DMS79 (cell line): Measurements from ENCODE around the gene IFNG-AS1.

Source experiments
- DNase-seq: peaks from one replicate; lab custom pipeline; 2025; lab: John Stamatoyannopoulos, UW

Gene IFNG-AS1

GRCh38 chr12:67994046-67994445 lies 4.8 kb downstream of the IFNG-AS1 start:
- DNase-seq: no peak

DNA sequence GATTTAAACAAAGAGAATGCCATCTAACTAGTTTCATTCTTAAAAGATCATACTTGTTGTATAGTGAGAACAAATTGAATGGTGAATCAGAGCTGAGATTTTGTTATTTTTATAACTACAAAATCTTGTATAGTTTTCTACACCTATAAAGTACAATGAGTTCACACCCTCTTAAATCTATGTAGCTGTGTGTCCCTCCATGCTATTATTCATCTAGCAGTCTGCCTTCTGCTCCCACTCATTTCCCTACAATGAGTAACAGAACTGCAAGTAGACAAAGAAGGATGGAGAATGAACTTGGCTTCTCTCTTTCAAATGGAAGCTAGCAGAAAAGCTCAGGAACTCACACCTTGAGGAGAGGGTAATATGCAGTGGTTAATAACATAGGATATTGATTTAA lies 7.1 kb downstream of the IFNG-AS1 start:
- DNase-seq: no peak

GRCh38 chr12:67998379-67998778 lies 9.1 kb downstream of the IFNG-AS1 start:
- no peak for DNase-seq

DNA sequence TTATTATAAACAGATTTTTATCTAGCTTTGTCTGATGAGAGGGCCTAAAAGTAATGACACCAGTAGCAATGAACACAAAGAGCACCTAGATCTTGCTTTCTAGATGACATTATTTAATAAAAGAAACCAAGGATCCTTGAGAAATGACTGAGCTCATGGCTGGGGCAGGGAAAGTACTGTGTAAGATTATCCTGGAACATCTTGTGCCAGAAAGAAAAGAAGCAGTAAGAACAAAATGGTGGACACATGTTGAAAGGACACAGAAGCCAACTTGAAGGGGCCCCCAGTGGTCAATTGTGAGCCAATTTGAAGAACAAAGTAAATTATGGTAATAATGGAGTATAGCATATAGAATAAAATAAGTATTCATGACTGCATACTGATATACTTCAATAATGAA lies 10.0 kb downstream of the IFNG-AS1 start:
- DNase-seq: no peak

- DNase-seq: no peak
Observed at GRCh38 chr12:68001486-68002466, 12.5 kb downstream of the IFNG-AS1 start.

GRCh38 chr12:68003777-68004176 lies 14.5 kb downstream of the IFNG-AS1 start:
- DNase-seq: no peak

GRCh38 chr12:68007033-68007432 lies 17.8 kb downstream of the IFNG-AS1 start:
- DNase-seq: no peak

DNA sequence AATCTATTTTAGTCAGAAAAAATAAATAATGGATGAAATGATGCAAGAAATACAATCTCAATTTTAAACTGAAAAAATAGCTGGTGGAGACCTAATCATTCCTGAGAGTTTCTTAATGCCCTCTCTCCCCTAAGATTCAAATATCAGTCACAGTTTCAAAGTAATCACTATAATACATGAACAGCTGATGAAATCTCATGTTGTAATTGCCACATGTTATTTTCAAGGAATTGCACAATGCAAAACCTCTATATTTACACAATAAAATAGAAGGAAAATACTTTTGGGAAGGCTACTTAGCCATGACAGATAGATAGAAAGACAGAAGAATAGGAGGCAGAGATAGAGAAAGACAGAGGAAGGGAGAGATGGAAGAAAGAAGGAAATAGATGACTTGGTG lies 18.2 kb downstream of the IFNG-AS1 start:
- no peak for DNase-seq

DNA sequence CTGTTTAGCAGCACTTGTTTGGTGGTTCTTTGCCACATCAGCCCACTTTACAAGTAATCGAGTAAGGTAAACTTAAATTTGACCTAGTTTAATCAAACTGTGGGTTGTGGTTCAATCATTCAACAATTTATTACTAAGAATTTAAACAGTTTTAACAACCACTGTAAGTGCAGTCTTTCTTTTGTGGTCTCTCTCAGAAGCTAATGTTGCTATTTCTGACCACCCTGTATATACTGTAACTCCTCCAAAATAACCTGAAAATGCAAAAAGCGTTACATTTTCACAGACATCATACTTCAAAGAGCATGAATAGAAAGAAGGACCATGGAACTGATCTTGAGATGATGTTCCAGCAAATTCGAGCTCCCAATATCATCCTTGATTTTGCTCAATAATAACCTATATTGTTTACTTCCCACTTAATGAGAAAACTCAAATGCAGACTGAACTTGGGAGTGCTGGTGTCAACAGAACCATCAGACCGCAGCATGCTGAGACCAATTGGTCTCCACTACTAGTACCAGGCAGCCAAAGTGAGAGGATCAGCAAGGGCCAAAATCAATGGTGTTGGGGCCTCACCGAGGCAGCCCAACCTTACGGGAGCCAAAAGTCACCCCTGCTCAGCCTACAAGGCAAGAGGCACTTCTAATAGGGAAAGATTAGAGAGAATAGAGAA lies 22.1 kb downstream of the IFNG-AS1 start:
- no peak for DNase-seq

DNA sequence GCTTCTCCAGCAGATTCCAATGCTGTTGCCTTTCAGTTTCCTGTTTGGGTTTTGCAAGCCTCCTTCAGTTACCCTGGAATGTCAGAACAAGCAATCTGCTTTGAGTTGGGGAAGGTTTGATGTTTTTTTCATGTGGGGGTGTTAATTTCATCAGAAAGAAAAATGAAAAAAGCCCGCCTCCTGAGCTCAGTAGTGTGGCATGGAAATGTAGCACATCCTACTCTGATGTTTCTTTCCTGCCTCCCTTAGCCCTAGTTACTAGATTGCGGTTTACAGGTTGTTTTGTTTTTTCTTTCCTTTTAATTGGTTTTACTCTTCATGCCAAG lies 22.6 kb downstream of the IFNG-AS1 start:
- no peak for DNase-seq

DNA sequence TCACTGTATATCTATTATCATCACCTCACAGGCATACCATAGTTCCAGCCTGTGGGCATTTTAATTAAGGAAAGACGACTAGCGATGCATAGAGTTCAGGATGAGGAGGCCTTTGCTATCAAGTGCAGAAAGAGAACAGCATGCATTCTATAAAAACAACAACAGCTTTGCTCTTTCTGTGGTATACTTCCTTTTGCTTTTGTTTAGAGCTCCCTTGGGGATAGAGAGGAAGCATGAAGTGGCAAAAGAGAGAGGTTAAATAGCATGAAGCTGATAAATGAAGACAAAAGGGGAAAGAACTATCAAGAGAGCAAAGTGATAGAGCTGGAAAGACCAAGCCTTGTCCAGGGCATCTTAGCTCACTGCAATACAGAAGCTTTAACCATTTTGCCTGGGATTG lies 23.5 kb downstream of the IFNG-AS1 start:
- no peak for DNase-seq

- DNase-seq: no peak
Observed at GRCh38 chr12:68013181-68013580, 23.9 kb downstream of the IFNG-AS1 start.

DNA sequence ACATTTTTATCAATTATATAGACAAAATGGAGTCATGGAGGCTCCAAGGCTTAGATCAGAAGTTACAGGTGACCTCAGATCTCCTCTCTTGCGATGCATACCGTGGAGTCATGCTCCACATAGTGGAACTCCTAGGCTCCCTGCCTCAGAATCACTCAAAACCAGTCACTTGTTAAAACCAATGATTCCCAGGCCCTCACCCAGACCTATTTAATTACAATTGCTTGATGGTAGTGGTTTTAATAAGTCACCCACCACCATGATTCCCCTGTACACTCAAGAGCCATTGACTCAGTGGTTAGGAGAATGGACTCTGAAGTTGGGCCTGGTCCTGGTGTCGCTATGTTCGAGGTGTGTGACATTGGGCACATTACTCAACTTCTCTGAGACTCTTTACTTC lies 26.9 kb downstream of the IFNG-AS1 start:
- DNase-seq: no peak

- DNase-seq: no peak
Observed at GRCh38 chr12:68018315-68018714, 29.1 kb downstream of the IFNG-AS1 start.

- DNase-seq: no peak
Observed at GRCh38 chr12:68020049-68020448, 30.8 kb downstream of the IFNG-AS1 start.

- DNase-seq: no peak
Observed at GRCh38 chr12:68020699-68021098, 31.5 kb downstream of the IFNG-AS1 start.

DNA sequence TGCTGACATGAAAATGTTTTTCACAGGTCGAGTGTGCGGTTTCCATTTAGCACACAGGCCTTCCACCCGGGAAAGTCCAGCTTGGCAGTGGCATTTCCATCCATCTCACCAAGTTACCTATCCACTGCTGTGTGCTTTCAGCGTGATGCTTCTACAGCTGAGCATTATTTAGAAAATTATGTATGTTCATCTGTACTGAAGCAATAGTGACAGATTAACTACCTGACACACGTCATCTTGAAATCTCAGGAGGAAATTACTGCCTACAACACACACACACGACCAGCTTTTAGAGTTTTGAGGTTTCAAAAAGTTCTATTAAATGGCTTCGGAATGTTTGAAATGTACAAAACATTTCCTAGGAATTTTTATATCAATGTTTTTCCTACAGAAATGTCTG lies 39.4 kb downstream of the IFNG-AS1 start:
- no peak for DNase-seq

DNA sequence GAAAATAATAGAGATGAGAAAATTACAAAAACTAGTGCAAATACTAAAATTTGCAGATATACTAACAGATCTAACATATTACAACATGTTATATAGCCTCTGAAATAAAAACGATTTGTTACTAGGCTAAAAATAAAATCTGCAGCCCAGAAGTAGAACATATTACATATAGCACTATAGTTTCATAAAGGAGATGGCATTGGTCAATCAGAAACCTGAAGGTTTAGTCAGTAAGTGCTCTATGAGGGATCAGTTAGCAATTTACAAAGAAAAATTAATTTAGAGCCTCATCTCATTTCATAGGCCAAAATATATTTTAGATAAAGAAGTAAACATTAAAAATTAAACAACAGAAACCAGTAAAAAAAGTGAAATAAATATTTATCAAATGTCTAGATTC lies 41.0 kb downstream of the IFNG-AS1 start:
- DNase-seq: no peak

GRCh38 chr12:68031174-68031573 lies 41.9 kb downstream of the IFNG-AS1 start:
- DNase-seq: no peak

GRCh38 chr12:68031881-68032739 lies 42.9 kb downstream of the IFNG-AS1 start:
- no peak for DNase-seq

DNA sequence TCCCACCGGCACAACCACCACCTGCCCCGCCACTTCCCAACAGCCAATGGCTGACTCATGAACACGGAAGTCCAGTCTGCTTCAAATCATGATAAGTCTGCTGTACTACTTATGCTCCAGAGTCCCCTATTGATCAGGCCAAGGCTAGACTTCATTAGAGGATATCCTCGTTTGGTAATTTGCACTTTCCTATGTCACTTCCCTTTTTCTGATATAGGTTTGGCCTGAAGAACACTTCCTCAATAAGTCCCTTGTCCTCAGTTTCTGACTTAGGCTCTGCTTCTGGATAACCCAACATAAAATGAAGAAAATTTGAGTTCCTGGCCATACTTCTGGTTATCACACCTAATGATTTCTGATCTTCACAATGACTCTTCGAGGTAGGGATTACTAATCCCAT lies 45.3 kb downstream of the IFNG-AS1 start:
- no peak for DNase-seq

DNA sequence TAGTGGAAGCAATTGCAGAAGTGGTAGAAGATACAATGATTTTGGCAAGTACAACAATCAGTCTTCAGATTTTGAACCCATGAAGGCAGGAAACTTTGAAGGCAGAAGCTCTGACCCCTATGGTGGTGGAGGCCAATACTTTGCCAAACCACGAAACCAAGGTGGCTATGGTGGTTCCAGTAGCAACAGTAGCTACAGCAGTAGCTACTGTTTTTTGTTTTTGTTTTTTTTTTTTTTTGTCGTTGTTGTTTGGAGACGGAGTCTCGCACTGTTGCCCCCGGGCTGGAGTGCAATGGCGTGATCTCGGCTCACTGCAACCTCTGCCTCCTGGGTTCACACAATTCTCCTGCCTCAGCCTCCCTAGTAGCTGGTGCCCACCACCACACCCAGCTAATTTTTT lies 47.4 kb downstream of the IFNG-AS1 start:
- no peak for DNase-seq
